Activated CD4-positive, alpha-beta T cell treated with anti-CD3 and anti-CD28 coated beads for 36 hours (primary cell): ENCODE measurements around the gene CNTN5. TPM values are rescaled to one million over a fixed set of nuclear protein-coding genes. Genes with fewer than 3 reads are reported as not detected.

Experiments
- ATAC-seq: fragments of 200-7000 bp; cut with Tn5 transposase; one replicate; pipeline ENCODE4 v1.10.0; 2021; ENCODE audit warnings: mild to moderate bottlenecking, moderate library complexity
- CTCF ChIA-PET: fragments of 350-600 bp; sonication (Branson Sonifier 250); formaldehyde crosslinking; loops from one replicate; lab custom pipeline; 2021; ENCODE audit warnings: antibody characterized with exemption; lab: Charles Lee
- POLR2A ChIA-PET: fragments of 350-600 bp; sonication (Branson Sonifier 250); formaldehyde crosslinking; loops from one replicate; lab custom pipeline; 2021; ENCODE audit warnings: antibody characterized with exemption, inconsistent platforms; lab: Charles Lee
- DNase-seq: peaks from one replicate; pipeline ENCODE4 v3.0.0-alpha.2; 2020
- H3K27ac Mint-ChIP-seq: one replicate; pipeline ENCODE4 v1.8.0; 2021; ENCODE audit warnings: mixed read lengths
- H3K27me3 Mint-ChIP-seq: one replicate; pipeline ENCODE4 v1.8.0; 2021; ENCODE audit warnings: mixed read lengths
- H3K36me3 Mint-ChIP-seq: one replicate; pipeline ENCODE4 v1.8.0; 2021; ENCODE audit warnings: low read depth, mixed read lengths
- H3K4me1 Mint-ChIP-seq: one replicate; pipeline ENCODE4 v1.8.0; 2021; ENCODE audit warnings: mixed read lengths
- H3K4me3 Mint-ChIP-seq: one replicate; pipeline ENCODE4 v1.8.0; 2021; ENCODE audit warnings: mild to moderate bottlenecking, moderate library complexity, mixed read lengths
- H3K9me3 Mint-ChIP-seq: one replicate; pipeline ENCODE4 v1.8.0; 2021; ENCODE audit warnings: low read depth, mixed read lengths
- intact Hi-C, 2 experiments: fragments of 100-400 bp; cut with DNase I in 1 of 2; cut with micrococcal nuclease in 1 of 2; formaldehyde crosslinking; loops; one replicate each; pipeline versions ENCODE4 v1.14.2 to v1.15.1; 2022 to 2024; cut with DNase I, micrococcal nuclease
- total RNA-seq, 2 experiments: library from RNA; stranded (reverse); gene quantifications; one replicate each; pipeline ENCODE4 v1.2.3, GENCODE V29; 2021

The CNTN5 gene
- total RNA-seq, 2 experiments from 2014 or later = not detected

- H3K27ac Mint-ChIP-seq = no peak overlapping the region
- DNase-seq = no peak
- no peak for ATAC-seq
- no peak overlapping the region for H3K4me3 Mint-ChIP-seq
- no peaks in the 10 kb centered on the region for H3K36me3 Mint-ChIP-seq
- ChIA-PET CTCF (no interaction called here), POLR2A (no interaction called here)
- H3K4me1 Mint-ChIP-seq = no peaks in the 10 kb centered on the region
- H3K9me3 Mint-ChIP-seq = peaks cover 2% of the 10 kb centered on the region
- H3K27me3 Mint-ChIP-seq = no peaks in the 10 kb centered on the region
- intact Hi-C loops = no loop called here
Measured at GRCh38 chr11:100141201-100141600, 1120.5 kb downstream of the CNTN5 start.

- Mint-ChIP-seq H3K27ac (no peak overlapping the region), H3K27me3 (no peaks in the 10 kb centered on the region), H3K36me3 (no peaks in the 10 kb centered on the region), H3K4me3 (no peak overlapping the region), H3K4me1 (no peaks in the 10 kb centered on the region), H3K9me3 (peaks cover 9% of the 10 kb centered on the region)
- intact Hi-C loops = no loop called here
- DNase-seq = no peak
- ATAC-seq = no peak
- ChIA-PET POLR2A (no interaction called here), CTCF (no interaction called here)
Measured at GRCh38 chr11:100151944-100152343, 1131.2 kb downstream of the CNTN5 start.

GRCh38 chr11:100152766-100153165 is 1132.0 kb downstream of the CNTN5 start:
- Mint-ChIP-seq H3K4me1 (no peaks in the 10 kb centered on the region), H3K27me3 (no peaks in the 10 kb centered on the region), H3K9me3 (peaks cover 7% of the 10 kb centered on the region), H3K36me3 (no peaks in the 10 kb centered on the region), H3K4me3 (no peak overlapping the region), H3K27ac (no peak overlapping the region)
- intact Hi-C loops = no loop called here
- DNase-seq (no peak), ATAC-seq (no peak)
- ChIA-PET CTCF (interaction anchor here (0.7 kb wide), 1 partner anchor 15 kb away, joined by 3 read pairs; no protein-coding TSS in a partner anchor), POLR2A (no interaction called here)

- ChIA-PET CTCF (no interaction called here), POLR2A (no interaction called here)
- DNase-seq (no peak), ATAC-seq (no peak)
- Mint-ChIP-seq H3K4me3 (no peak overlapping the region), H3K9me3 (peaks cover 9% of the 10 kb centered on the region), H3K27me3 (no peaks in the 10 kb centered on the region), H3K27ac (no peak overlapping the region), H3K4me1 (no peaks in the 10 kb centered on the region), H3K36me3 (no peaks in the 10 kb centered on the region)
- intact Hi-C loops = no loop called here
Measured at GRCh38 chr11:100163471-100163870, 1142.7 kb downstream of the CNTN5 start.

- H3K4me3 Mint-ChIP-seq = no peak overlapping the region
- intact Hi-C loops = no loop called here
- no peaks in the 10 kb centered on the region for H3K36me3 Mint-ChIP-seq
- no peak overlapping the region for H3K27ac Mint-ChIP-seq
- no peak for DNase-seq
- peaks cover 17% of the 10 kb centered on the region for H3K9me3 Mint-ChIP-seq
- no peak for ATAC-seq
- CTCF ChIA-PET = interaction anchor here (0.8 kb wide), 1 partner anchor 16 kb away, joined by 3 read pairs; no protein-coding TSS in a partner anchor
- POLR2A ChIA-PET = no interaction called here
- H3K27me3 Mint-ChIP-seq = no peaks in the 10 kb centered on the region
- no peaks in the 10 kb centered on the region for H3K4me1 Mint-ChIP-seq
Measured at GRCh38 chr11:100174881-100175280, 1154.1 kb downstream of the CNTN5 start.

- Mint-ChIP-seq H3K36me3 (no peaks in the 10 kb centered on the region), H3K27ac (no peak overlapping the region), H3K4me3 (no peak overlapping the region), H3K4me1 (no peaks in the 10 kb centered on the region), H3K9me3 (peaks cover 18% of the 10 kb centered on the region), H3K27me3 (no peaks in the 10 kb centered on the region)
- ATAC-seq (no peak), DNase-seq (no peak)
- ChIA-PET CTCF (no interaction called here), POLR2A (no interaction called here)
- intact Hi-C loops = no loop called here
Measured at GRCh38 chr11:100176456-100176855, 1155.7 kb downstream of the CNTN5 start.

GRCh38 chr11:100177651-100178050 is 1156.9 kb downstream of the CNTN5 start:
- intact Hi-C loops = no loop called here
- Mint-ChIP-seq H3K36me3 (no peaks in the 10 kb centered on the region), H3K4me3 (no peak overlapping the region), H3K9me3 (peaks cover 18% of the 10 kb centered on the region), H3K4me1 (no peaks in the 10 kb centered on the region), H3K27ac (no peak overlapping the region), H3K27me3 (no peaks in the 10 kb centered on the region)
- no peak for DNase-seq
- POLR2A ChIA-PET = no interaction called here
- CTCF ChIA-PET = no interaction called here
- ATAC-seq = no peak

GRCh38 chr11:100182350-100182749 is 1161.6 kb downstream of the CNTN5 start:
- intact Hi-C loops = no loop called here
- Mint-ChIP-seq H3K4me1 (no peaks in the 10 kb centered on the region), H3K4me3 (no peak overlapping the region), H3K36me3 (no peaks in the 10 kb centered on the region), H3K27ac (no peak overlapping the region), H3K9me3 (peaks cover 10% of the 10 kb centered on the region), H3K27me3 (no peaks in the 10 kb centered on the region)
- ATAC-seq = no peak
- CTCF ChIA-PET = no interaction called here
- POLR2A ChIA-PET = no interaction called here
- no peak for DNase-seq

- DNase-seq = no peak
- ChIA-PET POLR2A (no interaction called here), CTCF (no interaction called here)
- Mint-ChIP-seq H3K36me3 (no peaks in the 10 kb centered on the region), H3K4me1 (no peaks in the 10 kb centered on the region), H3K27ac (no peak overlapping the region), H3K27me3 (no peaks in the 10 kb centered on the region), H3K9me3 (peaks cover 9% of the 10 kb centered on the region), H3K4me3 (no peak overlapping the region)
- intact Hi-C loops = no loop called here
- ATAC-seq = no peak
Measured at GRCh38 chr11:100182927-100183326, 1162.2 kb downstream of the CNTN5 start.

- no peak overlapping the region for H3K4me3 Mint-ChIP-seq
- H3K27ac Mint-ChIP-seq = no peak overlapping the region
- no peaks in the 10 kb centered on the region for H3K4me1 Mint-ChIP-seq
- no peaks in the 10 kb centered on the region for H3K27me3 Mint-ChIP-seq
- no peaks in the 10 kb centered on the region for H3K36me3 Mint-ChIP-seq
- ATAC-seq = no peak
- no peak for DNase-seq
- peaks cover 8% of the 10 kb centered on the region for H3K9me3 Mint-ChIP-seq
- intact Hi-C loops = no loop called here
- POLR2A ChIA-PET = no interaction called here
- CTCF ChIA-PET = no interaction called here
Measured at GRCh38 chr11:100185588-100185987, 1164.8 kb downstream of the CNTN5 start.

GRCh38 chr11:100188137-100188783 is 1167.5 kb downstream of the CNTN5 start:
- DNase-seq = no peak
- no peak for ATAC-seq
- Mint-ChIP-seq H3K36me3 (no peaks in the 10 kb centered on the region), H3K4me3 (no peak overlapping the region), H3K4me1 (no peaks in the 10 kb centered on the region), H3K27ac (no peak overlapping the region), H3K9me3 (peaks cover 9% of the 10 kb centered on the region), H3K27me3 (no peaks in the 10 kb centered on the region)
- intact Hi-C loops = no loop called here
- ChIA-PET POLR2A (no interaction called here), CTCF (no interaction called here)

GRCh38 chr11:100190395-100190794 is 1169.6 kb downstream of the CNTN5 start:
- CTCF ChIA-PET = no interaction called here
- H3K27ac Mint-ChIP-seq = no peak overlapping the region
- no peak overlapping the region for H3K4me3 Mint-ChIP-seq
- DNase-seq (no peak), ATAC-seq (no peak)
- POLR2A ChIA-PET = no interaction called here
- no peaks in the 10 kb centered on the region for H3K4me1 Mint-ChIP-seq
- H3K27me3 Mint-ChIP-seq = no peaks in the 10 kb centered on the region
- peaks cover 4% of the 10 kb centered on the region for H3K9me3 Mint-ChIP-seq
- no peaks in the 10 kb centered on the region for H3K36me3 Mint-ChIP-seq
- intact Hi-C loops = no loop called here
